Gastroesophageal sphincter (tissue), 4 donors: ENCODE data around the gene ERCC6L2. TPM values are rescaled to one million over a fixed set of nuclear protein-coding genes. Genes with fewer than 3 reads are reported as not detected.

Source experiments
- ATAC-seq: fragments of 150-250 bp; one replicate; pipeline ENCODE4 v1.9.1; 2016; ENCODE audit warnings: mild to moderate bottlenecking, moderate library complexity
- H3K27ac ChIP-seq, 4 donors: fragments of 200-600 bp; sonication (generic) in 3 of 4; 1 replicate in 3 of 4; 2 replicates in 1 of 4; pipeline ENCODE4 v1.5.1; 2016 to 2019
- H3K27me3 ChIP-seq: fragments of 200-600 bp; sonication (generic); one replicate; pipeline ENCODE4 v1.5.1; 2019
- H3K36me3 ChIP-seq, 2 donors: fragments of 200-600 bp; sonication (generic); one replicate each; pipeline ENCODE4 v1.5.1; 2019; ENCODE audit warnings: control low read depth in 1 of 2
- H3K4me1 ChIP-seq, 3 donors: fragments of 200-600 bp; sonication (generic); 1 replicate in 2 of 3; 2 replicates in 1 of 3; pipeline ENCODE4 v1.5.1; 2016 to 2019; ENCODE audit warnings: control low read depth in 2 of 3
- H3K4me3 ChIP-seq, 2 donors: fragments of 200-600 bp; sonication (generic); one replicate each; pipeline ENCODE4 v1.5.1; 2019; ENCODE audit warnings: mild to moderate bottlenecking in 1 of 2, moderate library complexity in 1 of 2
- H3K9me3 ChIP-seq, 3 donors: fragments of 200-600 bp; sonication (generic); one replicate each; pipeline ENCODE4 v1.5.1; 2017 to 2019; ENCODE audit warnings: control low read depth in 2 of 3
- CTCF ChIP-seq, 4 experiments: fragments of 200-600 bp in 2 of 4; fragments of 450-650 bp in 2 of 4; sonication (generic) in 1 of 4; IDR thresholded peaks; one replicate each; pipeline ENCODE4 v1.5.1; 2017 to 2019; ENCODE audit warnings: antibody characterized with exemption in 4 of 4, mild to moderate bottlenecking in 2 of 4, moderate library complexity in 2 of 4
- EP300 ChIP-seq: sonication (generic); formaldehyde crosslinking; IDR thresholded peaks from one replicate; pipeline ENCODE4 v1.6.1; 2017; ENCODE audit warnings: antibody characterized with exemption, mild to moderate bottlenecking
- POLR2A ChIP-seq, 2 donors: fragments of 450-650 bp; IDR thresholded peaks; one replicate each; pipeline ENCODE4 v1.6.1; 2017; ENCODE audit warnings: antibody characterized with exemption in 2 of 2, mild to moderate bottlenecking in 2 of 2, moderate library complexity in 1 of 2
- POLR2AphosphoS5 ChIP-seq: sonication (generic); formaldehyde crosslinking; IDR thresholded peaks from one replicate; pipeline ENCODE4 v1.6.1; 2017; ENCODE audit warnings: antibody characterized with exemption
- WGBS, 2 donors: methylation state at CpG; one replicate each; pipeline ENCODE4 v1.1.5; 2018; ENCODE audit warnings: low coverage in 1 of 2; 5-methylcytosine and 5-hydroxymethylcytosine counted together
- total RNA-seq, 4 donors: library from RNA; depleted of rRNA; stranded (reverse); fragments of >200 nt; gene quantifications; one replicate each; pipeline ENCODE4 v1.1.0, GENCODE V29; 2016

Gene ERCC6L2
- total RNA-seq, 4 donors from 2014 or later = 70.0 to 137 (median 113) TPM

- Histone ChIP-seq H3K9me3 (no peaks in the 10 kb centered on the region), H3K4me3 (no peak overlapping the region), H3K27ac (no peak overlapping the region), H3K4me1 (no peaks in the 10 kb centered on the region), H3K36me3 (peaks cover 5 to 85% of the 10 kb centered on the region in 2 donors), H3K27me3 (no peaks in the 10 kb centered on the region)
- ATAC-seq = no peak
- WGBS, 2 donors = 87 to 100% methylated on average over 2 of the region's 2 CpGs
- TF ChIP-seq POLR2AphosphoS5 = no peak
- TF ChIP-seq EP300 = no peak
- no peak for TF ChIP-seq CTCF (IDR thresholded peaks at IDR 0.05)
Observed at GRCh38 chr9:95920017-95920416, 44.5 kb downstream of the ERCC6L2 start.

GRCh38 chr9:95923794-95924193, 48.3 kb downstream of the ERCC6L2 start:
- TF ChIP-seq POLR2A (IDR thresholded peaks at IDR 0.05) (no peak), EP300 (no peak), POLR2AphosphoS5 (no peak), CTCF (IDR thresholded peaks at IDR 0.05) (no peak)
- 63 to 79% methylated on average over 1 to 2 of the region's 2 CpGs for WGBS, 2 donors
- Histone ChIP-seq H3K27ac (no peak overlapping the region), H3K36me3 (peaks cover 0 to 75% of the 10 kb centered on the region in 2 donors), H3K9me3 (no peaks in the 10 kb centered on the region), H3K4me1 (no peaks in the 10 kb centered on the region), H3K4me3 (no peak overlapping the region), H3K27me3 (no peaks in the 10 kb centered on the region)
- ATAC-seq = no peak

- Histone ChIP-seq H3K36me3 (peaks cover 3 to 77% of the 10 kb centered on the region in 2 donors), H3K4me3 (no peak overlapping the region), H3K27ac (no peak overlapping the region), H3K9me3 (no peaks in the 10 kb centered on the region), H3K4me1 (no peaks in the 10 kb centered on the region), H3K27me3 (no peaks in the 10 kb centered on the region)
- 80 to 100% methylated on average over 1 of the region's 1 CpG for WGBS, 2 donors
- no peak for TF ChIP-seq POLR2A (IDR thresholded peaks at IDR 0.05)
- no peak for TF ChIP-seq CTCF (IDR thresholded peaks at IDR 0.05)
- TF ChIP-seq POLR2AphosphoS5 = no peak
- TF ChIP-seq EP300 = no peak
- ATAC-seq = no peak
Observed at GRCh38 chr9:95924987-95925386, 49.5 kb downstream of the ERCC6L2 start.

- no peak for ATAC-seq
- no peaks in the 10 kb centered on the region for H3K4me1 ChIP-seq
- no peaks in the 10 kb centered on the region for H3K27me3 ChIP-seq
- H3K4me3 ChIP-seq = no peak overlapping the region
- no peaks in the 10 kb centered on the region for H3K9me3 ChIP-seq
- no peak for TF ChIP-seq EP300
- no peak for TF ChIP-seq POLR2AphosphoS5
- TF ChIP-seq CTCF (IDR thresholded peaks at IDR 0.05) = no peak
- no peak for TF ChIP-seq POLR2A (IDR thresholded peaks at IDR 0.05)
- H3K27ac ChIP-seq = no peak overlapping the region
- peaks cover 3 to 73% of the 10 kb centered on the region in 2 donors for H3K36me3 ChIP-seq
Observed at GRCh38 chr9:95927271-95928004, 51.9 kb downstream of the ERCC6L2 start.

- Histone ChIP-seq H3K27ac (no peak overlapping the region), H3K36me3 (peaks cover 9 to 65% of the 10 kb centered on the region in 2 donors), H3K27me3 (no peaks in the 10 kb centered on the region), H3K4me3 (no peak overlapping the region), H3K4me1 (no peaks in the 10 kb centered on the region), H3K9me3 (no peaks in the 10 kb centered on the region)
- no peak for ATAC-seq
- 60 to 68% methylated on average over 1 of the region's 1 CpG for WGBS, 2 donors
- no peak for TF ChIP-seq CTCF (IDR thresholded peaks at IDR 0.05)
Observed at GRCh38 chr9:95930277-95930676, 54.8 kb downstream of the ERCC6L2 start.
